Cardiac ventricle fibroblast (primary cell): Measurements from ENCODE around the gene KCNA2. TPM values are rescaled to one million over a fixed set of nuclear protein-coding genes. Genes with fewer than 3 reads are reported as not detected.

Source experiments
- total RNA-seq: library from RNA; depleted of rRNA; stranded (reverse); fragments of >200 nt; gene quantifications from 2 replicates; pipeline ENCODE4 v1.2.3, GENCODE V29; 2015

KCNA2 gene
- total RNA-seq, result 0.06 and 0.10 TPM in 2 replicates

GRCh38 chr1:110605901-110606656 is at the start of gene KCNA2:
Gene KCNA2, minus strand, starts transcription at chr1:110606358. Its CDS starts 1,576 bp downstream, at chr1:110604782.

Other genes starting within 250 kb of the KCNA2 start
- gene SLC16A4, start 215.3 kb downstream of the KCNA2 start, total RNA-seq, result 14.4 and 16.4 TPM in 2 replicates
- 99.3 and 100 TPM in 2 replicates for gene LAMTOR5, start 198.7 kb downstream of the KCNA2 start, total RNA-seq
- not detected in 2 replicates for gene PROK1, start 155.2 kb downstream of the KCNA2 start, total RNA-seq
- gene KCNA10, start 87.2 kb downstream of the KCNA2 start, total RNA-seq, result not detected in 2 replicates
- gene KCNA3, start 68.6 kb upstream of the KCNA2 start, total RNA-seq, result not detected in 2 replicates